Astrocyte (in vitro differentiated cells and primary cell): ENCODE results near the gene TTLL5. TPM values are rescaled to one million over a fixed set of nuclear protein-coding genes. Genes with fewer than 3 reads are reported as not detected.
A peak's percentile ranks its signal among the peaks of the same experiment; 100 is the strongest.

Experiments used
- DNase-seq: peaks from one replicate; pipeline ENCODE4 v3.0.0-alpha.2; 2010; ENCODE audit warnings: low read depth
- FAIRE-seq: peaks from 2 replicates; lab custom pipeline; 2011; peaks lifted over from hg19 to GRCh38; lab: Jason Lieb, UNC
- H2AFZ ChIP-seq: 2 replicates; pipeline ENCODE4 v1.6.0; 2012; ENCODE audit warnings: low read depth, low read length, inconsistent platforms
- H3K27ac ChIP-seq: 2 replicates; pipeline ENCODE4 v1.5.1; 2011; ENCODE audit warnings: low read depth, low read length, inconsistent platforms
- H3K27me3 ChIP-seq: 2 replicates; pipeline ENCODE4 v1.6.0; 2011; ENCODE audit warnings: low read length, inconsistent platforms; ENCODE audit not compliant: insufficient read depth
- H3K36me3 ChIP-seq: 2 replicates; pipeline ENCODE4 v1.5.1; 2011; ENCODE audit warnings: low read length, inconsistent platforms; ENCODE audit not compliant: insufficient read depth
- H3K4me1 ChIP-seq: 2 replicates; pipeline ENCODE4 v1.5.1; 2011; ENCODE audit warnings: low read length, inconsistent platforms; ENCODE audit not compliant: insufficient read depth
- H3K4me2 ChIP-seq: 2 replicates; pipeline ENCODE4 v1.6.0; 2012; ENCODE audit warnings: low read length, inconsistent platforms
- H3K4me3 ChIP-seq: 2 replicates; pipeline ENCODE4 v1.5.1; 2011; ENCODE audit warnings: low read depth, mild to moderate bottlenecking, low read length, inconsistent platforms; ENCODE audit not compliant: insufficient read depth
- H3K79me2 ChIP-seq: 2 replicates; pipeline ENCODE4 v1.6.0; 2012; ENCODE audit warnings: mild to moderate bottlenecking, low read length, inconsistent platforms; ENCODE audit not compliant: insufficient read depth
- H3K9ac ChIP-seq: 2 replicates; pipeline ENCODE4 v1.6.0; 2012; ENCODE audit warnings: mild to moderate bottlenecking, low read length, inconsistent platforms
- H3K9me3 ChIP-seq: 2 replicates; pipeline ENCODE4 v1.5.1; 2012; ENCODE audit warnings: low read depth, mild to moderate bottlenecking, low read length, inconsistent platforms; ENCODE audit not compliant: insufficient read depth
- H4K20me1 ChIP-seq: 2 replicates; pipeline ENCODE4 v1.6.0; 2012; ENCODE audit warnings: low read length, inconsistent platforms; ENCODE audit not compliant: insufficient read depth
- H3K27ac Mint-ChIP-seq: one replicate; pipeline ENCODE4 v1.8.0; 2021; ENCODE audit warnings: mild to moderate bottlenecking, mixed read lengths; ENCODE audit not compliant: unreplicated experiment
- H3K27me3 Mint-ChIP-seq: one replicate; pipeline ENCODE4 v1.8.0; 2021; ENCODE audit warnings: low read depth, mixed read lengths; ENCODE audit not compliant: unreplicated experiment
- H3K36me3 Mint-ChIP-seq: one replicate; pipeline ENCODE4 v1.8.0; 2021; ENCODE audit warnings: low read depth, mixed read lengths; ENCODE audit not compliant: unreplicated experiment
- H3K4me1 Mint-ChIP-seq: one replicate; pipeline ENCODE4 v1.8.0; 2021; ENCODE audit warnings: low read depth, mixed read lengths; ENCODE audit not compliant: unreplicated experiment
- H3K4me3 Mint-ChIP-seq: one replicate; pipeline ENCODE4 v1.8.0; 2021; ENCODE audit warnings: mild to moderate bottlenecking, moderate library complexity, mixed read lengths; ENCODE audit not compliant: unreplicated experiment
- H3K9me3 Mint-ChIP-seq: one replicate; pipeline ENCODE4 v1.8.0; 2021; ENCODE audit warnings: mild to moderate bottlenecking, mixed read lengths; ENCODE audit not compliant: unreplicated experiment
- CTCF ChIP-seq: IDR thresholded peaks from 2 replicates; pipeline ENCODE4 v1.5.1; 2011; ENCODE audit warnings: low read depth, mild to moderate bottlenecking, inconsistent platforms, low read length, moderate library complexity; ENCODE audit not compliant: insufficient read depth
- EZH2 ChIP-seq: IDR thresholded peaks from 2 replicates; pipeline ENCODE4 v1.6.1; 2012; ENCODE audit warnings: mild to moderate bottlenecking, low read length, inconsistent platforms; ENCODE audit not compliant: insufficient read depth
- total RNA-seq: library from RNA; stranded (reverse); gene quantifications from 2 replicates; pipeline ENCODE4 v1.2.1, GENCODE V29; 2021

Gene TTLL5
- total RNA-seq, 1 donor from 2014 or later: 24.0 TPM

- H3K27me3 ChIP-seq: no peaks in the 10 kb centered on the region
- FAIRE-seq (no peak), DNase-seq (peak; percentile 95)
- peak within 1 kb of the TSS; percentile 72 for H3K4me3 ChIP-seq
- peaks cover 33% of the 10 kb centered on the region for H3K4me1 ChIP-seq
- TF ChIP-seq CTCF (no peak), EZH2 (no peak)
- H3K27ac ChIP-seq: peak within 1 kb of the TSS; percentile 90
- Mint-ChIP-seq H3K27me3 (no peaks in the 10 kb centered on the region), H3K4me1 (peaks cover 42% of the 10 kb centered on the region), H3K4me3 (peak within 1 kb of the TSS; percentile 89), H3K27ac (peak within 1 kb of the TSS; percentile 91), H3K36me3 (no peaks in the 10 kb centered on the region), H3K9me3 (no peaks in the 10 kb centered on the region)
- no peaks in the 10 kb centered on the region for H3K9me3 ChIP-seq
- H3K4me2 ChIP-seq: peak within 1 kb of the TSS; percentile 98
- peak within 1 kb of the TSS; percentile 95 for H2AFZ ChIP-seq
- H4K20me1 ChIP-seq: no peaks in the 10 kb centered on the region
- peaks cover 24% of the 10 kb centered on the region for H3K79me2 ChIP-seq
- no peaks in the 10 kb centered on the region for H3K36me3 ChIP-seq
- peak within 1 kb of the TSS; percentile 97 for H3K9ac ChIP-seq
Measured at GRCh38 chr14:75981426-75982265, 320.6 kb downstream of the TTLL5 start, which contains the start of gene TGFB3. TSS of gene TGFB3 (minus strand) at chr14:75981995. CDS start at chr14:75980893, 1,102 bp downstream.

GRCh38 chr14:75982266-75983018, 321.4 kb downstream of the TTLL5 start:
- H4K20me1 ChIP-seq: no peaks in the 10 kb centered on the region
- H3K79me2 ChIP-seq: peaks cover 30% of the 10 kb centered on the region
- H3K27me3 ChIP-seq: no peaks in the 10 kb centered on the region
- Mint-ChIP-seq H3K27me3 (no peaks in the 10 kb centered on the region), H3K27ac (peak overlapping the region; percentile 91), H3K36me3 (no peaks in the 10 kb centered on the region), H3K4me3 (peak overlapping the region; percentile 89), H3K9me3 (no peaks in the 10 kb centered on the region), H3K4me1 (peaks cover 38% of the 10 kb centered on the region)
- TF ChIP-seq CTCF (peak; percentile 27), EZH2 (no peak)
- peak overlapping the region; percentile 98 for H3K4me2 ChIP-seq
- no peaks in the 10 kb centered on the region for H3K9me3 ChIP-seq
- peak overlapping the region; percentile 72 for H3K4me3 ChIP-seq
- H3K4me1 ChIP-seq: peaks cover 34% of the 10 kb centered on the region
- no peaks in the 10 kb centered on the region for H3K36me3 ChIP-seq
- DNase-seq: peak; percentile 53
- peak overlapping the region; percentile 95 for H2AFZ ChIP-seq
- peak overlapping the region; percentile 97 for H3K9ac ChIP-seq
- H3K27ac ChIP-seq: peak overlapping the region; percentile 90
- FAIRE-seq: no peak
